Measurements from ENCODE around the gene ANO4.
"Not testable (repeated sequence)": the region's sequence is repeated elsewhere in the genome, so short reads cannot be mapped to it uniquely, and the experiment has no call there.

Gene ANO4

DNA sequence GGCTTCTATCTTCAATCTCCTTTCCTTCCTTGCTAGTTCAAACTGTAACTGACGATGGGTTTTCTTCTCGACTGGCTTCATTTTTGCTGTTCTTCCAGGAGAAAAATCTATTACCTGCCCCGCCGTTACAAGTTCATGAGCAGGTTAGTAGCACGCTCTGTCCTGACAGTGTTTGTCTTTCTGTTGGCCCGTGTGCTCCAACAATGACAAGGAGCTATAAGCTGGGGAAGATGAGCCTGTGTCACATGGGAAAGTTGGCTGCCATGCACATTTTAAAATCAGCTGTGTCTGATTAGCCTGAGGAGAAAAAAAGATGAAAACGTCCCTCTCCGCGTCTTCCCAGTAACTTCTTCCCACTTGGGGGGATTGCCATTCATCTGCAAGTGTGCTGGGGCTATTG, 180.2 kb downstream of the ANO4 start:
- Histone ChIP-seq H3K27ac (ENCODE audit: low read length) (no peak overlapping the region), H3K9me3 (ENCODE audit: control insufficient read depth in 1 of 2, low read length in 2 of 2) (no peaks in the 10 kb centered on the region), H3K36me3 (ENCODE audit: control insufficient read depth in 1 of 2, insufficient read depth in 2 of 2, low read length in 2 of 2) (no peaks in the 10 kb centered on the region), H3K4me1 (ENCODE audit: control insufficient read depth in 1 of 2, insufficient read depth in 2 of 2, low read length in 2 of 2) (no peaks in the 10 kb centered on the region), H3K4me3 (ENCODE audit: low read depth in 1 of 2, low read length in 2 of 2) (no peak overlapping the region), H3K27me3 (ENCODE audit: low read depth, low read length) (no peaks in the 10 kb centered on the region)

DNA sequence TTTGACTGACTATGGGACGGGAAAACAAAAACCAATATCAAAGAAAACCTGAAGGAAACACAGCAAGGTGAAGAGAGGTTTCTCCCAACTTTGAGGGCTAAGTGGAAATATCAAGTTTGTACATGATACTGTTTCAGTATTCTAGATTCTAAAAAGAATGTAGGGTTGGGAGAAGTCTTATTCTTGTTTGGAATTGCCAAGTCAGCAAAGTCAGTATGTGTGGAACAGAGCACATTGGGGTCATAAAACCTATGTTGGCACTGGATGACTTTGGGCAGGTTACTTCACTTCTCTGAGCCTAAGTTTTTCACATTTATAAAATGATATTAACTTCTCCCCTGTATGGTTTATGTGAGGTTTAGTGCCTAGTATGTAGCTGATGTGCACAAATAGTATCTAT, 182.2 kb downstream of the ANO4 start:
- no peaks in the 10 kb centered on the region for H3K9me3 ChIP-seq (ENCODE audit: control insufficient read depth in 1 of 2, low read length in 2 of 2)
- no peaks in the 10 kb centered on the region for H3K36me3 ChIP-seq (ENCODE audit: control insufficient read depth in 1 of 2, insufficient read depth in 2 of 2, low read length in 2 of 2)
- H3K27me3 ChIP-seq (ENCODE audit: low read depth, low read length): no peaks in the 10 kb centered on the region
- no peaks in the 10 kb centered on the region for H3K4me1 ChIP-seq (ENCODE audit: control insufficient read depth in 1 of 2, insufficient read depth in 2 of 2, low read length in 2 of 2)
- H3K4me3 ChIP-seq (ENCODE audit: low read depth in 1 of 2, low read length in 2 of 2): no peak overlapping the region
- H3K27ac ChIP-seq (ENCODE audit: low read length): no peak overlapping the region

- H3K9me3 ChIP-seq (ENCODE audit: control insufficient read depth in 1 of 2, low read length in 2 of 2): no peaks in the 10 kb centered on the region
- no peak overlapping the region for H3K27ac ChIP-seq (ENCODE audit: low read length)
- no peaks in the 10 kb centered on the region for H3K27me3 ChIP-seq (ENCODE audit: low read depth, low read length)
- no peaks in the 10 kb centered on the region for H3K36me3 ChIP-seq (ENCODE audit: control insufficient read depth in 1 of 2, insufficient read depth in 2 of 2, low read length in 2 of 2)
- H3K4me3 ChIP-seq (ENCODE audit: low read depth in 1 of 2, low read length in 2 of 2): no peak overlapping the region
- no peaks in the 10 kb centered on the region for H3K4me1 ChIP-seq (ENCODE audit: control insufficient read depth in 1 of 2, insufficient read depth in 2 of 2, low read length in 2 of 2)
Observed at GRCh38 chr12:100980856-100981255, 186.3 kb downstream of the ANO4 start.

GRCh38 chr12:100982511-100983183, 188.1 kb downstream of the ANO4 start:
- Histone ChIP-seq H3K36me3 (ENCODE audit: control insufficient read depth in 1 of 2, insufficient read depth in 2 of 2, low read length in 2 of 2) (no peaks in the 10 kb centered on the region), H3K27me3 (ENCODE audit: low read depth, low read length) (no peaks in the 10 kb centered on the region), H3K27ac (ENCODE audit: low read length) (no peak overlapping the region), H3K9me3 (ENCODE audit: control insufficient read depth in 1 of 2, low read length in 2 of 2) (no peaks in the 10 kb centered on the region), H3K4me3 (ENCODE audit: low read depth in 1 of 2, low read length in 2 of 2) (no peak overlapping the region), H3K4me1 (ENCODE audit: control insufficient read depth in 1 of 2, insufficient read depth in 2 of 2, low read length in 2 of 2) (peaks cover 0 to 4% of the 10 kb centered on the region in 2 donors)

DNA sequence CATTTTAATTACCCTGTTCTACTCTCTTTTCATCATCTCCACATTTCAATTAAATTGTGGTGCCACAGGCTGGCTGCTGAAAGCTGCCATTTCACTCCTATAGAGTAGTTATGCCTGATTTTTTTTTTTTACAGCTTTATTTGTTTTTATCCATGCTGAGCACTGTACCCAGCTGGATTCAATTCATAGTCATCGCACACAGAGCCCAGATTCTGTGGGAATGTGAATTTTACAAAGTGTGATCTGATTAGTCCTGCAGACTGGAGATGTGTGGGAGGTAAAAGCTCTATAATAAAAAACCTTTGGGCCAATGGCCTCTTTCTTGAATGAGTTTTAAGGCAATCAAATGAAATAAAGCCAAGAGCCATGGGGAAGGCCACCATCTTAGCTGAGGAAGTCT, 190.2 kb downstream of the ANO4 start:
- Histone ChIP-seq H3K27ac (ENCODE audit: low read length) (no peak overlapping the region), H3K4me3 (ENCODE audit: low read depth in 1 of 2, low read length in 2 of 2) (no peak overlapping the region), H3K36me3 (ENCODE audit: control insufficient read depth in 1 of 2, insufficient read depth in 2 of 2, low read length in 2 of 2) (no peaks in the 10 kb centered on the region), H3K9me3 (ENCODE audit: control insufficient read depth in 1 of 2, low read length in 2 of 2) (no peaks in the 10 kb centered on the region), H3K27me3 (ENCODE audit: low read depth, low read length) (no peaks in the 10 kb centered on the region), H3K4me1 (ENCODE audit: control insufficient read depth in 1 of 2, insufficient read depth in 2 of 2, low read length in 2 of 2) (peaks cover 3 to 4% of the 10 kb centered on the region in 2 donors)

- Histone ChIP-seq H3K27ac (ENCODE audit: low read length) (no peak overlapping the region), H3K27me3 (ENCODE audit: low read depth, low read length) (no peaks in the 10 kb centered on the region), H3K4me3 (ENCODE audit: low read depth in 1 of 2, low read length in 2 of 2) (no peak overlapping the region), H3K4me1 (ENCODE audit: control insufficient read depth in 1 of 2, insufficient read depth in 2 of 2, low read length in 2 of 2) (peaks cover 3 to 4% of the 10 kb centered on the region in 2 donors), H3K36me3 (ENCODE audit: control insufficient read depth in 1 of 2, insufficient read depth in 2 of 2, low read length in 2 of 2) (no peaks in the 10 kb centered on the region), H3K9me3 (ENCODE audit: control insufficient read depth in 1 of 2, low read length in 2 of 2) (no peaks in the 10 kb centered on the region)
Observed at GRCh38 chr12:100986595-100987547, 192.3 kb downstream of the ANO4 start.

GRCh38 chr12:100987552-100988521, 193.3 kb downstream of the ANO4 start:
- Histone ChIP-seq H3K9me3 (ENCODE audit: control insufficient read depth in 1 of 2, low read length in 2 of 2) (no peaks in the 10 kb centered on the region), H3K4me1 (ENCODE audit: control insufficient read depth in 1 of 2, insufficient read depth in 2 of 2, low read length in 2 of 2) (peaks cover 3 to 4% of the 10 kb centered on the region in 2 donors), H3K4me3 (ENCODE audit: low read depth in 1 of 2, low read length in 2 of 2) (no peak overlapping the region), H3K36me3 (ENCODE audit: control insufficient read depth in 1 of 2, insufficient read depth in 2 of 2, low read length in 2 of 2) (no peaks in the 10 kb centered on the region), H3K27me3 (ENCODE audit: low read depth, low read length) (no peaks in the 10 kb centered on the region), H3K27ac (ENCODE audit: low read length) (no peak overlapping the region)

DNA sequence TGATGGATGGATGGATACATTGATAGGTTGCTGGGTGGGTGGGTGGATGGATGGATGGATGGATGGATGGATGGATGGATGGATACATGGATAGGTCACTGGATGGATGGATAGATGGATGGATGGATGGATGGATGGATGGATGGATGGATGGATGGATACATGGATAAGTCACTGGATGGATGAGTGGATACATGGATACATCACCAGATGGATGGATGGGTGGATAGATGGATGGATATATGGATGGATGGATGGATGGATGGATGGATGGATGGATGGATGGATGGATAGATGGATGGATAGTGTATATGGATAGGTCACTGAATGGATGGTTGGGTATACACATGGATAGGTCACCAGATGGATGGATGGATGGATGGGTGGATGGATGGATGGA, 194.9 kb downstream of the ANO4 start:
- H3K4me3 ChIP-seq (ENCODE audit: low read depth in 1 of 2, low read length in 2 of 2); H3K27ac ChIP-seq (ENCODE audit: low read length); H3K27me3 ChIP-seq (ENCODE audit: low read depth, low read length); H3K4me1 ChIP-seq (ENCODE audit: control insufficient read depth in 1 of 2, insufficient read depth in 2 of 2, low read length in 2 of 2); H3K9me3 ChIP-seq (ENCODE audit: control insufficient read depth in 1 of 2, low read length in 2 of 2); H3K36me3 ChIP-seq (ENCODE audit: control insufficient read depth in 1 of 2, insufficient read depth in 2 of 2, low read length in 2 of 2): not testable (repeated sequence)

DNA sequence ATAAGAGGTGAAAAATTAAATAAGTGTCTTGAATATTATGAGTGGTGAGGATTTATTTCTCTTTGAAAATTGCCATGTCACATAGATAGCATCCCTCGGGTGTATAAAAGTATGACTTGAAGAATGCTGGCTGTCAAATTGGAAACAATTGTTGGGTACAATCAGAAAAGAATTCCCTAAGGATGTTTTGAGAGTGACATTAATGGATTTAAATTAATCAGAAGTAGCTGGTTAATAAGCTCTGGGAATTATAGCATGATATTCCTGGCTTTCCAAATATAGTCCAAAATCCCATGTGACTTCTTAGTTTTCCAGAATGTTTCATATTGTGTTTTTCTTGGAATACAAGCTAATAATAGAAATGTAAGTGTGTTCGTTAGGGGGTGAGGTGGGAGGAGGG, 196.5 kb downstream of the ANO4 start:
- Histone ChIP-seq H3K4me1 (ENCODE audit: control insufficient read depth in 1 of 2, insufficient read depth in 2 of 2, low read length in 2 of 2) (peaks cover 3 to 4% of the 10 kb centered on the region in 2 donors), H3K27me3 (ENCODE audit: low read depth, low read length) (no peaks in the 10 kb centered on the region), H3K9me3 (ENCODE audit: control insufficient read depth in 1 of 2, low read length in 2 of 2) (no peaks in the 10 kb centered on the region), H3K36me3 (ENCODE audit: control insufficient read depth in 1 of 2, insufficient read depth in 2 of 2, low read length in 2 of 2) (no peaks in the 10 kb centered on the region), H3K27ac (ENCODE audit: low read length) (no peak overlapping the region), H3K4me3 (ENCODE audit: low read depth in 1 of 2, low read length in 2 of 2) (no peak overlapping the region)

DNA sequence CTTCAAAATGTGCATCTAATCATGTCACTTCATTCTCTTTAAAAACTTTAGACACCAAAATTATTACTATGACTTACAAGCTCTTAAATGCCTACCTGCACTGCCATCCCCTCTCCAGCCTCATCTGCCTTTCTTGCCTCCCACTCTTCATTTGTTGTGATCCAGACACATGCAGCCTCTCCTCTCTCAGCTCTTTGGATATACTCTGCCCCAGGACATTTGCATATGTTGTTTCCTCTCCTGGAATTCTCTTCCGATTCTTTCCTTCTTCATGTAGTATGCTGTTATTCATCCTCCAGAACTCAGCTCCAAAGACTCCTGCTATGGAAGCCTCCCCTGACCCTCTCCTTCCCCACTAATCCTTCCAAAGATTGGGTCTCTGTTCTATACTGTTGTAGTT, 197.6 kb downstream of the ANO4 start:
- Histone ChIP-seq H3K27ac (ENCODE audit: low read length) (no peak overlapping the region), H3K9me3 (ENCODE audit: control insufficient read depth in 1 of 2, low read length in 2 of 2) (no peaks in the 10 kb centered on the region), H3K36me3 (ENCODE audit: control insufficient read depth in 1 of 2, insufficient read depth in 2 of 2, low read length in 2 of 2) (no peaks in the 10 kb centered on the region), H3K4me3 (ENCODE audit: low read depth in 1 of 2, low read length in 2 of 2) (no peak overlapping the region), H3K27me3 (ENCODE audit: low read depth, low read length) (no peaks in the 10 kb centered on the region), H3K4me1 (ENCODE audit: control insufficient read depth in 1 of 2, insufficient read depth in 2 of 2, low read length in 2 of 2) (peaks cover 3 to 4% of the 10 kb centered on the region in 2 donors)
